GM12878 (cell line): Measurements from ENCODE around the gene LIN7A. TPM values are rescaled to one million over a fixed set of nuclear protein-coding genes. Genes with fewer than 3 reads are reported as not detected.

Source experiments
- ATAC-seq: fragments of 200-7000 bp; cut with Tn5 transposase; 3 replicates; pipeline ENCODE4 v1.9.1; 2020; ENCODE audit warnings: mild to moderate bottlenecking, moderate library complexity
- BruUV-seq: library from RNA; stranded (reverse); fragments of 400-500 nt; replicated peaks from 2 replicates; lab custom pipeline; 2021; lab: Mats Ljungman, UMichigan
- CTCF ChIA-PET: fragments of 300-600 bp; sonication (Branson Sonifier 250); formaldehyde crosslinking; extraction: SDS; loops from one replicate; lab custom pipeline; 2021; ENCODE audit warnings: inconsistent platforms; lab: Yijun Ruan, JAX
- POLR2A ChIA-PET: fragments of 350-600 bp; formaldehyde crosslinking; extraction: SDS; loops from one replicate; lab custom pipeline; 2021; ENCODE audit warnings: inconsistent platforms; lab: Charles Lee
- RAD21 ChIA-PET: fragments of 300-600 bp; sonication (Branson Sonifier 250); formaldehyde crosslinking; loops from one replicate; lab custom pipeline; 2023; ENCODE audit warnings: antibody characterized with exemption; ENCODE audit not compliant: unreplicated experiment; lab: Charles Lee
- SMC1A ChIA-PET: fragments of 300-600 bp; sonication (Branson Sonifier 250); formaldehyde crosslinking; loops from one replicate; lab custom pipeline; 2023; ENCODE audit not compliant: unreplicated experiment, uncharacterized antibody; lab: Charles Lee
- DNase-seq: peaks from one replicate; pipeline ENCODE4 v3.0.0-alpha.2; 2011; ENCODE audit warnings: low read depth, low spot score
- FAIRE-seq: peaks from 3 replicates; lab custom pipeline; 2011; peaks lifted over from hg19 to GRCh38; lab: Jason Lieb, UNC
- H2AFZ ChIP-seq: 2 replicates; pipeline ENCODE4 v1.6.0; 2011; ENCODE audit warnings: low read depth, low read length, control low read depth; ENCODE audit not compliant: control insufficient read depth
- H3K27ac ChIP-seq: 2 replicates; pipeline ENCODE4 v1.5.1; 2011; ENCODE audit warnings: control low read depth; ENCODE audit not compliant: control insufficient read depth, insufficient read depth
- H3K27me3 ChIP-seq, 2 experiments: replicated peaks in 1 of 2; 2 replicates each; pipeline versions ENCODE4 v1.6.0 to v1.6.1; 2011; ENCODE audit warnings: low read length in 1 of 2; ENCODE audit not compliant: control insufficient read depth in 2 of 2, insufficient read depth in 2 of 2
- H3K36me3 ChIP-seq, 2 experiments: 2 replicates each; pipeline ENCODE4 v1.5.1; 2011; ENCODE audit warnings: low read length in 1 of 2; ENCODE audit not compliant: control insufficient read depth in 2 of 2, insufficient read depth in 2 of 2
- H3K4me1 ChIP-seq: 2 replicates; pipeline ENCODE4 v1.6.1; 2011; ENCODE audit warnings: mild to moderate bottlenecking, low read length, moderate library complexity, mixed read lengths; ENCODE audit not compliant: control insufficient read depth, insufficient read depth
- H3K4me2 ChIP-seq: 2 replicates; pipeline ENCODE4 v1.6.0; 2011; ENCODE audit warnings: control low read depth; ENCODE audit not compliant: control insufficient read depth, insufficient read depth
- H3K4me3 ChIP-seq: fragments of 200-600 bp; sonication (generic); 2 replicates; pipeline ENCODE4 v1.5.1; 2016
- H3K79me2 ChIP-seq: 2 replicates; pipeline ENCODE4 v1.6.0; 2011; ENCODE audit warnings: low read length; ENCODE audit not compliant: control insufficient read depth, insufficient read depth
- H3K9ac ChIP-seq: 2 replicates; pipeline ENCODE4 v1.8.0; 2011; ENCODE audit warnings: low read length, control low read depth, mixed read lengths; ENCODE audit not compliant: control insufficient read depth, insufficient read depth
- H3K9me3 ChIP-seq: replicated peaks from 3 replicates; pipeline ENCODE4 v1.5.1; 2011; ENCODE audit warnings: mild to moderate bottlenecking, low read length; ENCODE audit not compliant: control insufficient read depth, insufficient read depth
- H4K20me1 ChIP-seq: 2 replicates; pipeline ENCODE4 v1.6.0; 2011; ENCODE audit not compliant: control insufficient read depth, insufficient read depth
- CTCF ChIP-seq, 3 experiments: IDR thresholded peaks in 2 of 3; conservative IDR thresholded peaks in 1 of 3; 2 replicates each; pipeline ENCODE4 v1.5.1; 2011; ENCODE audit warnings: low read depth in 3 of 3, low read length in 3 of 3, mild to moderate bottlenecking in 3 of 3, control low read depth in 2 of 3, moderate library complexity in 2 of 3, inconsistent platforms in 1 of 3, mixed read lengths in 1 of 3; ENCODE audit not compliant: control insufficient read depth in 2 of 3, insufficient read depth in 1 of 3; ENCODE audit errors: extremely low read depth in 1 of 3
- LARP7 ChIP-seq: fragments of 450-650 bp; IDR thresholded peaks from 2 replicates; pipeline ENCODE4 v1.6.1; 2017; ENCODE audit warnings: mild to moderate bottlenecking
- MTA2 ChIP-seq: fragments of 450-650 bp; IDR thresholded peaks from 2 replicates; pipeline ENCODE4 v1.6.1; 2016; ENCODE audit warnings: low read depth, mild to moderate bottlenecking, moderate library complexity
- MXI1 ChIP-seq: fragments of 150-350 bp; IDR thresholded peaks from 2 replicates; pipeline ENCODE4 v1.6.1; 2011; ENCODE audit warnings: low read depth, mild to moderate bottlenecking, inconsistent platforms, low read length, improper control_type of control experiment
- NFXL1 ChIP-seq: fragments of 450-650 bp; IDR thresholded peaks from 2 replicates; pipeline ENCODE4 v1.6.1; 2017; ENCODE audit warnings: antibody characterized with exemption, mild to moderate bottlenecking, borderline replicate concordance
- NR2F1 ChIP-seq: fragments of 450-650 bp; conservative IDR thresholded peaks from 2 replicates; pipeline ENCODE4 v1.6.1; 2017; ENCODE audit warnings: mild to moderate bottlenecking
- RBBP5 ChIP-seq: fragments of 200-600 bp; sonication (generic); conservative IDR thresholded peaks from 2 replicates; pipeline ENCODE4 v1.6.1; 2016
- SKIL ChIP-seq: fragments of 450-650 bp; IDR thresholded peaks from 2 replicates; pipeline ENCODE4 v1.6.1; 2017; ENCODE audit warnings: mild to moderate bottlenecking, low read depth, inconsistent platforms; ENCODE audit not compliant: poor library complexity, severe bottlenecking
- SMAD5 ChIP-seq: IDR thresholded peaks from 2 replicates; pipeline ENCODE4 v1.6.1; 2016; ENCODE audit warnings: antibody characterized with exemption, low read depth
- YY1 ChIP-seq: IDR thresholded peaks from 2 replicates; pipeline ENCODE4 v1.6.1; 2011; ENCODE audit warnings: low read depth, mild to moderate bottlenecking, low read length
- ZNF207 ChIP-seq: fragments of 450-650 bp; IDR thresholded peaks from 2 replicates; pipeline ENCODE4 v1.6.1; 2014; ENCODE audit warnings: antibody characterized with exemption, mild to moderate bottlenecking, borderline replicate concordance
- ZNF274 ChIP-seq: IDR thresholded peaks from one replicate; pipeline ENCODE4 v1.8.0; 2011; ENCODE audit not compliant: insufficient read length, insufficient read depth
- WGBS: methylation state at CpG from one replicate; pipeline ENCODE4 v1.1.6; 2016; ENCODE audit warnings: low lambda C conversion rate; ENCODE audit not compliant: insufficient replicate concordance, insufficient coverage; ENCODE audit errors: missing lambda C conversion rate; 5-methylcytosine and 5-hydroxymethylcytosine counted together
- in situ Hi-C: fragments of 300-500 bp; cut with MboI; formaldehyde crosslinking; loops from 9 replicates; pipeline ENCODE4 v1.14.3; 2018; ENCODE audit warnings: mixed read lengths
- intact Hi-C: fragments of 100-400 bp; cut with micrococcal nuclease; formaldehyde crosslinking; loops from one replicate; pipeline ENCODE4 v1.14.2; 2022; ENCODE audit not compliant: unreplicated experiment
- polyA plus RNA-seq, 11 experiments: library from polyadenylated mRNA; depleted of rRNA in 4 of 11; unstranded in 6 of 11; stranded (reverse) in 5 of 11; fragments of >200 nt; fragmentation: Nextera tagmentation in 4 of 11; fragmentation: Illumina TruSeq in 1 of 11; extraction: Ambion mirVana in 4 of 11; extraction: Trizol in 1 of 11; gene quantifications; 1 replicate in 1 of 11; 2 replicates in 10 of 11; pipeline versions ENCODE4 v1.2.1 to v1.2.3, GENCODE V29; 2011 to 2016; ENCODE audit warnings: inconsistent platforms in 2 of 11, missing spikeins in 2 of 11, low read depth in 1 of 11
- total RNA-seq, 4 experiments: library from RNA; depleted of rRNA in 3 of 4; stranded (reverse); fragments of >200 nt in 3 of 4; fragmentation: Illumina TruSeq in 1 of 4; extraction: Trizol in 1 of 4; gene quantifications; 2 replicates each; pipeline versions ENCODE4 v1.2.1 to v1.2.3, GENCODE V29; 2013 to 2021
- TF ChIP-seq, protein P1 (sequence below): fragments of 450-650 bp; conservative IDR thresholded peaks from 2 replicates; pipeline ENCODE4 v1.6.1; 2017; ENCODE audit warnings: mild to moderate bottlenecking, moderate library complexity
- TF ChIP-seq, protein P2 (sequence below): IDR thresholded peaks from 2 replicates; pipeline ENCODE4 v1.6.1; 2012; ENCODE audit warnings: low read depth, low read length, improper control_type of control experiment

Gene LIN7A
- total and polyA plus RNA-seq, 10 of the 15 experiments (the other 5 are each of a cell fraction or from before 2014, with no cell fraction given): 0.04 to 0.93 (median 0.35) TPM; not detected in 1

GRCh38 chr12:80924437-80924836 lies 13.3 kb downstream of the LIN7A start:
- Histone ChIP-seq H3K9ac (no peak overlapping the region), H3K79me2 (no peaks in the 10 kb centered on the region), H3K4me1 (no peaks in the 10 kb centered on the region), H3K9me3 (no peaks in the 10 kb centered on the region), H4K20me1 (no peaks in the 10 kb centered on the region), H3K36me3 (no peaks in the 10 kb centered on the region), H3K4me3 (no peak overlapping the region), H3K27ac (no peak overlapping the region), H3K27me3 (no peaks in the 10 kb centered on the region), H2AFZ (no peak overlapping the region), H3K4me2 (no peak overlapping the region)
- ChIA-PET CTCF (no interaction called here), SMC1A (no interaction called here), RAD21 (interaction anchor here (0.5 kb wide), 1 partner anchor 87 kb away, joined by 3 read pairs; no protein-coding TSS in a partner anchor)
- in situ Hi-C loops (no loop called here), intact Hi-C loops (no loop called here)
- DNase-seq: no peak
- ATAC-seq: no peak
- WGBS: 50% methylated on average over 2 of the region's 2 CpGs
- FAIRE-seq: no peak
- TF ChIP-seq MTA2 (no peak), RBBP5 (no peak), ZNF274 (no peak), NFXL1 (no peak), ZNF207 (no peak), CTCF (IDR thresholded peaks at IDR 0.05 in 2 of 3, conservative IDR thresholded peaks at IDR 0.05 in 1 of 3; ENCODE audit: control insufficient read depth in 2 of 3, extremely low read depth in 1 of 3, insufficient read depth in 1 of 3, low read depth in 3 of 3, low read length in 3 of 3) (no peak), SMAD5 (no peak), NR2F1 (no peak), MXI1 (no peak), LARP7 (no peak), SKIL (no peak), YY1 (no peak)
- TF ChIP-seq, protein P1, sequence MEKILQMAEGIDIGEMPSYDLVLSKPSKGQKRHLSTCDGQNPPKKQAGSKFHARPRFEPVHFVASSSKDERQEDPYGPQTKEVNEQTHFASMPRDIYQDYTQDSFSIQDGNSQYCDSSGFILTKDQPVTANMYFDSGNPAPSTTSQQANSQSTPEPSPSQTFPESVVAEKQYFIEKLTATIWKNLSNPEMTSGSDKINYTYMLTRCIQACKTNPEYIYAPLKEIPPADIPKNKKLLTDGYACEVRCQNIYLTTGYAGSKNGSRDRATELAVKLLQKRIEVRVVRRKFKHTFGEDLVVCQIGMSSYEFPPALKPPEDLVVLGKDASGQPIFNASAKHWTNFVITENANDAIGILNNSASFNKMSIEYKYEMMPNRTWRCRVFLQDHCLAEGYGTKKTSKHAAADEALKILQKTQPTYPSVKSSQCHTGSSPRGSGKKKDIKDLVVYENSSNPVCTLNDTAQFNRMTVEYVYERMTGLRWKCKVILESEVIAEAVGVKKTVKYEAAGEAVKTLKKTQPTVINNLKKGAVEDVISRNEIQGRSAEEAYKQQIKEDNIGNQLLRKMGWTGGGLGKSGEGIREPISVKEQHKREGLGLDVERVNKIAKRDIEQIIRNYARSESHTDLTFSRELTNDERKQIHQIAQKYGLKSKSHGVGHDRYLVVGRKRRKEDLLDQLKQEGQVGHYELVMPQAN: no peak
- TF ChIP-seq, protein P2, sequence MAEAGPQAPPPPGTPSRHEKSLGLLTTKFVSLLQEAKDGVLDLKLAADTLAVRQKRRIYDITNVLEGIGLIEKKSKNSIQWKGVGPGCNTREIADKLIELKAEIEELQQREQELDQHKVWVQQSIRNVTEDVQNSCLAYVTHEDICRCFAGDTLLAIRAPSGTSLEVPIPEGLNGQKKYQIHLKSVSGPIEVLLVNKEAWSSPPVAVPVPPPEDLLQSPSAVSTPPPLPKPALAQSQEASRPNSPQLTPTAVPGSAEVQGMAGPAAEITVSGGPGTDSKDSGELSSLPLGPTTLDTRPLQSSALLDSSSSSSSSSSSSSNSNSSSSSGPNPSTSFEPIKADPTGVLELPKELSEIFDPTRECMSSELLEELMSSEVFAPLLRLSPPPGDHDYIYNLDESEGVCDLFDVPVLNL: no peak
- TF ChIP-seq, all 136 proteins: peak for 0
- BruUV-seq: no TSS peak
- POLR2A ChIA-PET: no interaction called here
